Lower lobe of right lung (tissue), 2 donors: ENCODE results near the gene CYLC1. TPM values are rescaled to one million over a fixed set of nuclear protein-coding genes. Genes with fewer than 3 reads are reported as not detected.

Experiments used
- ATAC-seq, 2 donors: fragments of 200-7000 bp; cut with Tn5 transposase; one replicate each; pipeline ENCODE4 v1.9.1; 2020 to 2022; ENCODE audit warnings: mild to moderate bottlenecking in 2 of 2, moderate library complexity in 2 of 2
- DNase-seq: peaks from one replicate; pipeline ENCODE4 v3.0.0-alpha.2; 2020
- H3K27ac ChIP-seq: fragments of 200-600 bp; one replicate; pipeline ENCODE4 v1.8.0; 2022
- H3K27me3 ChIP-seq: fragments of 200-600 bp; one replicate; pipeline ENCODE4 v1.8.0; 2022; ENCODE audit warnings: low read depth
- H3K36me3 ChIP-seq: fragments of 200-600 bp; one replicate; pipeline ENCODE4 v1.8.0; 2022; ENCODE audit warnings: mild to moderate bottlenecking
- H3K4me1 ChIP-seq: fragments of 200-600 bp; one replicate; pipeline ENCODE4 v1.8.0; 2022
- H3K4me3 ChIP-seq: fragments of 200-600 bp; one replicate; pipeline ENCODE4 v1.8.0; 2022; ENCODE audit warnings: mild to moderate bottlenecking
- H3K9me3 ChIP-seq: fragments of 200-600 bp; one replicate; pipeline ENCODE4 v1.8.0; 2022
- CTCF ChIP-seq: fragments of 200-600 bp; IDR thresholded peaks from one replicate; pipeline ENCODE4 v1.8.0; 2022; ENCODE audit warnings: antibody characterized with exemption, mild to moderate bottlenecking
- intact Hi-C: fragments of 100-400 bp; cut with DNase I; formaldehyde crosslinking; loops from one replicate; pipeline ENCODE4 v1.11.0; 2022
- long read RNA-seq: library from polyadenylated mRNA; unstranded; transcript quantifications from one replicate; pipeline ENCODE4 v2.0.0, GENCODE V29; 2021
- total RNA-seq: library from RNA; stranded (reverse); fragmentation: NEBNext Ultra II Directional; extraction: Animal tissue kit (Norgen Biotek cat#: 25700); gene quantifications from one replicate; pipeline ENCODE4 v1.2.1, GENCODE V29; 2021
- donor health status: DM: no; HTN: yes; CAD: no; lungs with severe emphysema.

Gene CYLC1, protein sequence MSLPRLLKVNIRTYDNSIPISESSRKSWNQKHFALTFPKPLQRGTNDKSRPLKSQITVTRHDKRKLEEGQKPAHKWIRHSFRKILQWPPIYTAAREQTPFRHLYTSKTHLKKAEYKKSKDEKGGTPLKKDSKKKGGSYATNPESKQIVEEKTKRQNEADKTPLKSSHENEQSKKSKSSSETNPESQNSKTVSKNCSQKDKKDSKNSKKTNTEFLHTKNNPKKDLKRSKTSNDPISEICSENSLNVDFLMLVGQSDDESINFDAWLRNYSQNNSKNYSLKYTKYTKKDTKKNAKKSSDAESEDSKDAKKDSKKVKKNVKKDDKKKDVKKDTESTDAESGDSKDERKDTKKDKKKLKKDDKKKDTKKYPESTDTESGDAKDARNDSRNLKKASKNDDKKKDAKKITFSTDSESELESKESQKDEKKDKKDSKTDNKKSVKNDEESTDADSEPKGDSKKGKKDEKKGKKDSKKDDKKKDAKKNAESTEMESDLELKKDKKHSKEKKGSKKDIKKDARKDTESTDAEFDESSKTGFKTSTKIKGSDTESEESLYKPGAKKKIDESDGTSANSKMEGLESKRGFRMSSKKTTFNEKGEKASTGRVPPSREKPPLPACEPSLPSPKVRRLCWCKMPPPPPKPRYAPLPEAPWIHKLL
- total RNA-seq, result not detected
- long read RNA-seq, result 0 reads

DNA sequence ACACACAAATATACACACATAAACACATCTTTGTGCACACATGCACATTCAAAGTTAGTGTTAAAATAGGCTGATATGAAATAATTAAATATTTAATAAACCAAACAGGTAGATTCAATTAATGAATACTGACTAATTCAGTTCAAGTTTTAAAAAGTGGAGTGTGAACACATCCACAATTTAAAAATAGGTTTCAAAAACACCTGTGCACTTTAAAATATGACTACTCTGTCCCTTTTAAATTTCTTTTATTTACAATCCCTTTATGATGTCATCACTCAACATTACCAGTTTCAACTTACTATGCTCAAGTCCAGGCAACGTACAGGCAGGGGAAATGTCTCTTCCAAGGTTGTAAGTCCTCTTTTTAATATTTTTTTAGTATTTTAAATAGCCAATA, at the start of gene CYLC1:
TSS of gene CYLC1 (plus strand) at position 301 of the 400 bp plus-strand sequence. CDS start at position 338, 37 bp downstream.
- no peak for TF ChIP-seq CTCF
- intact Hi-C loops, result no loop called here
- no peaks in the 10 kb centered on the region for H3K4me1 ChIP-seq

GRCh38 chrX:83819304-83819703, 41.6 kb upstream of the CYLC1 start:
- H3K27me3 ChIP-seq, result no peaks in the 10 kb centered on the region
- H3K9me3 ChIP-seq, result no peaks in the 10 kb centered on the region
- no peaks in the 10 kb centered on the region for H3K4me1 ChIP-seq
- intact Hi-C loops, result no loop called here
- no peaks in the 10 kb centered on the region for H3K36me3 ChIP-seq
- H3K27ac ChIP-seq, result no peak overlapping the region
- no peak for TF ChIP-seq CTCF
- DNase-seq (no peak), ATAC-seq (no peak)
- H3K4me3 ChIP-seq, result no peak overlapping the region

More for the DNA sequence above, at the start of gene CYLC1:
- Histone ChIP-seq H3K9me3 (no peaks in the 10 kb centered on the region), H3K36me3 (no peaks in the 10 kb centered on the region), H3K4me3 (no peak within 1 kb of the TSS), H3K27me3 (no peaks in the 10 kb centered on the region), H3K27ac (no peak within 1 kb of the TSS)
- no peak for DNase-seq
- no peak for ATAC-seq

- intact Hi-C loops, result no loop called here
- no peak for DNase-seq
- no peak for ATAC-seq
- H3K4me3 ChIP-seq, result no peak overlapping the region
- no peaks in the 10 kb centered on the region for H3K9me3 ChIP-seq
- H3K4me1 ChIP-seq, result no peaks in the 10 kb centered on the region
- TF ChIP-seq CTCF, result no peak
- no peaks in the 10 kb centered on the region for H3K27me3 ChIP-seq
- no peaks in the 10 kb centered on the region for H3K36me3 ChIP-seq
- no peak overlapping the region for H3K27ac ChIP-seq
Observed at GRCh38 chrX:83829874-83830273, 31.1 kb upstream of the CYLC1 start.

DNA sequence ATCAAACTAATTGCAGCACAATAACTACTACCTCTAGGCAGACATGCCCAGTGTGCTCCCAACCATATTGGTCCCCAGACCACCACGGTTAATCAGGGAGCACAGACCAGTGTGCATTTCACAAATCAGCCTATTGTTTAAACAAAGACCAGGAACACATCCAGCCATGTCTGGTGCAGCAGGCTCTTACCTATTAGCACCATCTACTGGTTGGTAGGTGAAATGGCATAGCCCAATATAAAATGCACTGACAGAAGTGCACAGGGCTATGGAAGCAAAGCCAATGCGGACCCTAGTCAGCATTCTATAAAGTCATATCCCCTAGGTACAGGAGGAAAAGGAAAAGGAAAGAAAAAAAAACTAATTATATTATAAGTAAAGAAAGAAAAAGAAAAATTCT, 15.5 kb upstream of the CYLC1 start:
- Histone ChIP-seq H3K36me3 (no peaks in the 10 kb centered on the region), H3K4me1 (no peaks in the 10 kb centered on the region), H3K4me3 (no peak overlapping the region), H3K9me3 (no peaks in the 10 kb centered on the region), H3K27ac (no peak overlapping the region), H3K27me3 (no peaks in the 10 kb centered on the region)
- DNase-seq (no peak), ATAC-seq (peak in 1 of 2 donors; percentile 71)
- TF ChIP-seq CTCF, result peak; percentile 50
- intact Hi-C loops, result no loop called here

DNA sequence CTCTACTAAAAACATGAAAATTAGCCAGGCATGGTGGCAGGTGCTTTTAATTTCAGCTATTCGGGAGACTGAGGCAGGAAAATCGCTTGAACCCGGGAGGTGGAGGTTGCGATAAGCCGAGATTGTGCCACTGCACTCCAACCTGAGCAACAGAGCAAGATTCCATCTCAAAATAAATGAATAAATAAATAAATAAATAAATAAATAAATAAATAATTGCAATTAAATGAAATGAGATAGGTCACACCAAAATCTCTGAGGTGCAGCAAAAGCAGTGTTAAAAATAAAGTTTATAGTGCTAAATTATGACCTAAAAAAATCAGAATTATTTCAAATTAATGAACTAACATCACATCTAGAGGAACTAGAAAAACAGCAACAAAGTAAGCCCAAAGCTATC, 13.6 kb upstream of the CYLC1 start:
- Histone ChIP-seq H3K9me3 (no peaks in the 10 kb centered on the region), H3K4me1 (no peaks in the 10 kb centered on the region), H3K36me3 (no peaks in the 10 kb centered on the region), H3K27me3 (no peaks in the 10 kb centered on the region), H3K27ac (no peak overlapping the region), H3K4me3 (no peak overlapping the region)
- intact Hi-C loops, result no loop called here
- no peak for ATAC-seq
- TF ChIP-seq CTCF, result no peak
- DNase-seq, result no peak
